NB4 (cell line): ENCODE data around the gene EHMT1.

Experiments used
- DNase-seq: peaks from one replicate; pipeline ENCODE4 v3.0.0; 2010; ENCODE audit warnings: low read depth
- H3K4me3 ChIP-seq: one replicate; pipeline ENCODE4 v1.5.1; 2011; ENCODE audit warnings: mild to moderate bottlenecking, low read depth, low read length, moderate library complexity
- CTCF ChIP-seq: IDR thresholded peaks from one replicate; pipeline ENCODE4 v1.5.1; 2012; ENCODE audit warnings: low read depth, low read length
- MYC ChIP-seq: IDR thresholded peaks from 2 replicates; pipeline ENCODE4 v1.6.1; 2011; ENCODE audit warnings: low read depth, low read length
- POLR2A ChIP-seq: IDR thresholded peaks from 2 replicates; pipeline ENCODE4 v1.6.1; 2011; ENCODE audit warnings: mild to moderate bottlenecking; ENCODE audit not compliant: insufficient read length; ENCODE audit errors: extremely low read depth
- TF ChIP-seq, protein P1 (sequence below): IDR thresholded peaks from 2 replicates; pipeline ENCODE4 v1.6.1; 2011; ENCODE audit warnings: low read depth, low read length

The EHMT1 gene

DNA sequence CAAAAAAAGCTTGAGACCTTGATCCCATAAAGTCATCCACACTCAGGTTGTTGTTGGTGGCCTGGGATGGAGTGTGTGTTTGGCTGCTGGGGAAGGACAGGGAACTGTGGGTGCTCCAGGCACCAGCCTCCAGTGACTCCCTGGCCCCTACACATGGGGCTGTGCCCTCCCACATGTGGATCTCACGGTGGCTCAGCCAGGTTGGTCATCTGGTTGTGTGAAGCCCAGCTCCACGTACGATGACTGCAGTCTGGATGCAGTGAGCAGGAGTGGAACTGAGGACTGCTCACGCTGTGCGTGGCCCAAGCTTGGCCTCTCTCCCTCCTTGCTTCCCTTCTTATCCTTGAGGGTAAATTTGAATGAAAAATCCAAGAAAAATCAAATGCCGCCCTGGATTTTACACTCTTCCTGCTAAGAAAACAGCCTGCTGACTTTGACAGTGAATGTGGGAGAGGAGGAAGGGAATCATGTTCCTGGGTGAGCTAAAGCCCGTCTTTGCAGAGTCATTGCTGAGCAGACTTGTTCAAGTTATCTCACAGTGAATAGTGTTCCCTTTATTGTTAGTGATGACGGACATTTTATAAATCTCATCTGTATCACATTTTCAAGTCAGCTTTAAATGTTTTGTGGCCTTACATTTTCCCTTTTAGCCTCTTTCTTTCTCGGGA, 193.7 kb downstream of the EHMT1 start:
- DNase-seq: no peak
- TF ChIP-seq MYC: no peak
- no peak for TF ChIP-seq POLR2A
- TF ChIP-seq, protein P1, sequence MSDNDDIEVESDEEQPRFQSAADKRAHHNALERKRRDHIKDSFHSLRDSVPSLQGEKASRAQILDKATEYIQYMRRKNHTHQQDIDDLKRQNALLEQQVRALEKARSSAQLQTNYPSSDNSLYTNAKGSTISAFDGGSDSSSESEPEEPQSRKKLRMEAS: no peak
- TF ChIP-seq CTCF: no peak
- no peak overlapping the region for H3K4me3 ChIP-seq

DNA sequence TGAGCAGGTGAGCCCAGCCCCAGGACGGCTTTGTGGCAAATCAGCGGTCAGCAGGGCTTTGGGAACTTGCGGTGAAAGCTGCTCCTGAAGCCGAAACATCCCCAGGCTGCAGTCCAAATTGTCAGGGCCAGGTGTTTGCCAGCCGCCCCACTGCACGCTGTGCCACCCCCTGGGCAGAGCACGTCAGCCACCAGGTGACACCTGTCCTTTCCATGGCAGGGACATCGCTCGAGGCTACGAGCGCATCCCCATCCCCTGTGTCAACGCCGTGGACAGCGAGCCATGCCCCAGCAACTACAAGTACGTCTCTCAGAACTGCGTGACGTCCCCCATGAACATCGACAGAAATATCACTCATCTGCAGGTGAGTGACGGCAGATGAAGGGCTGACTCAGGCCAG, 194.4 kb downstream of the EHMT1 start:
- no peak overlapping the region for H3K4me3 ChIP-seq
- no peak for DNase-seq
- TF ChIP-seq CTCF (no peak), POLR2A (no peak), MYC (no peak)
- TF ChIP-seq, protein P1: no peak

DNA sequence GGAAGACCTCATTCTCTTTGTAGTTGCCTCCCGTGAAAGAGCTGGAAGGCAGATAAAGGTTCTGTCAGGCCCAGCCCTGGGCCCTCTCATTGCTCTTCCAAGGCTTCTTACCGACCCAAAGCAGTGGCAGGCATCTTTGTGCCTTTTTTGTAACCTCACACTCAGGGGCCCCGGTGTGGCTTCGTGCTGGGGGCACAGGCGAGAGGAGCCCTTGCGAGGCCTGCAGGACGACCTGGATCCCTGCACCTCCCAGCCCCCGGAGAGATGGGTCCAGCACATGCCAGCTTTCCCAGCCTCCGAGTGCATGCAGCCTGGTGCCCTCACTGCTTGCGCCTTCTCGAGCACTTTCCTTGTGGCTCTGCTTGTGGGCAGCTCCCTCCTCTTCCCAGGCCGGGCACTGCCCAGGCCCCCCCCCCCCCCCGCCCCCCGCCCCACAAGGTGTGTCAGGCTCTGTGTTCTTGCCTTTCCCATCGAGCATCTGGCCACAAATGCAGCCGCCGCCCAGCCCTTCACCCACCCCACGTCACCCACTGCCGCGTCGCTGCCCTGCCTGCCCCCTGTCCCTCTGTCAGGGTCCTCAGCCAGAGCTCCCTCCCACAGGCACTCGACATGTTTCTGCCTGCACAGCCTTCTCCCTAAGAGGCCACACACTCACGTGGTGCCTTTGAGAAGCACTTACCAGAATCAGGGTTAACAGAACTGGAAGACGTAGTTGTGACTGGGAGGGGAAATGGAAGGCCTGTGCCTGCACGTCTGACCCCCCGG, 195.0 kb downstream of the EHMT1 start:
- no peak overlapping the region for H3K4me3 ChIP-seq
- DNase-seq: no peak
- TF ChIP-seq CTCF (no peak), POLR2A (no peak)

GRCh38 chr9:137814436-137814835, 195.6 kb downstream of the EHMT1 start:
- TF ChIP-seq POLR2A (no peak), MYC (no peak), CTCF (no peak)
- TF ChIP-seq, protein P1: no peak
- H3K4me3 ChIP-seq: no peak overlapping the region
- DNase-seq: no peak

DNA sequence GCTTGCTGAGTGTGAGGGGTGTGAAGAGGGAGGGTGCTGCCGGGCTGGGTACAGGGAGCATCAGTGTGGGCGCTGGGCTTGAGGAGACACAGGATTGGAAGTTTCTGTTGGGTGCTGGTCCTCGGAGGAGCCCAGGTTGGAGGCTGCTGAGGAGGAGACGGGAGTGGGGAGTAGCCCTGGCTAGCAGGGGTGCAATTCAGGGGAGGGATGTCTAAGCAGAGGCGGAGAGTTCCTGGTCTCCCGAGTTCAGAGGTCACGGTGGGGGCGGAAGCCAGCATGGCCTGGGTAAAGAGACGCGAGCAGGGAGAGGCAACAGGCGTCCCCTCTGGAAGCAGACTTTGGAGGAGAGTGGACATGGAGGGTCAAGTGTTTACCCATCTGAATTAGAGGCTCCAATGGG, 196.0 kb downstream of the EHMT1 start:
- no peak for DNase-seq
- TF ChIP-seq POLR2A (no peak), CTCF (no peak), MYC (no peak)
- TF ChIP-seq, protein P1: no peak
- no peak overlapping the region for H3K4me3 ChIP-seq
